SKM-1 treated with dmso at 0.1 percent for 144 hours (cell line): ENCODE measurements around the gene ATF4.
"Not testable (repeated sequence)": the region's sequence is repeated elsewhere in the genome, so short reads cannot be mapped to it uniquely, and the experiment has no call there.

ENCODE experiments used
- DNase-seq: peaks from one replicate; lab custom pipeline; 2025; ENCODE audit not compliant: unreplicated experiment; lab: John Stamatoyannopoulos, UW

The ATF4 gene

GRCh38 chr22:39489094-39490068 lies 31.0 kb upstream of the ATF4 start:
- DNase-seq = no peak

- DNase-seq = peak; percentile 69
Measured at GRCh38 chr22:39490135-39490798, 30.1 kb upstream of the ATF4 start.

DNA sequence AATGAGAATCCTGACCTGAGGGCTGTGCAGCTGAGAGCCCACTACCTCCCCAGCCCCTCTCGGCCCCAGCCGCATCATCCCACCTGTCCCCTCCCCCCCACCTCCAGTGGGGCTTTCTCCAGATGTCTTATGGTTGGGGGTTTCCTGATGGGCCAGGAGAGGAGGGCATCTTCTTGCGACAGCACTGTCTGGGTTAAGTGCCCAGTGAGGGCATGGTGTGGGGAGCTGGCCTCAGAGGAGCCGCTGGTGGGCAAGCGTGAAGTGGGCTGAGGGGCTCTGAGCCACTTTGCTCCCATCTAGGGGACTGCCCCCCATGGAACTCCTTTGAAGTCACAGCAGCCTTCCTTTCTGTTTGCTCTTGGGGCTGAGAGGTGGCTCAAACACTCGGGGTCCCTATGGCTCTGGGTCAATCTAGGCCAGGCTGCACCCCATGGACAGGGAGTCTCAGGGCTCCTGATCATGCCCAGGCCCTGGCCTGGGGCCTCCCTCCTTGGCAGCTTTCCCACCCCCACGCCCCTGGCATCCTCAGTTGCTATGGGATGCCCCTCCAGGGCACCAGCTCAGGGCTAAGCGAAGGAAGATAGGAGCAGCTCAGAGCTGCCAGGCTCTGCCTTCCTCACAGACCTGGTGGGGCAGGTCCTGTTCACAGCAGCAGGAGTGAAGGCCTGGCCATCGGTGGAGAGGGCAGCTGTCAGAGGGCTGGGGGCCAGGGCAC lies 29.2 kb upstream of the ATF4 start:
- DNase-seq = no peak

DNA sequence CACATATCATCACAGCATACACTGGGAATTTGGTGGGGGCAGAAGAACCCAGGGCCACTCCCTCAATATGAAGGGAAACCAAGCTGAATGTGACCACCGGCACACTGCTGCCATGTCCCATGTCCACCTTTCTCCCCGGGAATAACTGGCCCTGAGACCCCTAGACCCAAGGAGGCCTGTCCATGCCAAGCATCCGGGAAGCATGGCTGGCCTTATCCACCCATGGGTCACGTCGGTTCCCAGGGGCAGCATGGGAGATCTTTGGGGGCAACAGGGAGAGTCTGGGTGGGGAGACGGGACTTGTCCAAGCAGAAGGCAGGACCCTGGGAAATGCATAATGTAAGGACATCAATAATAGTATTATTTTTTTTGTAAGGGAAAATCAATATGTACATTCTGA lies 28.7 kb upstream of the ATF4 start:
- no peak for DNase-seq

- DNase-seq = no peak
Measured at GRCh38 chr22:39492186-39492585, 28.2 kb upstream of the ATF4 start.

- no peak for DNase-seq
Measured at GRCh38 chr22:39493759-39494158, 26.6 kb upstream of the ATF4 start.

DNA sequence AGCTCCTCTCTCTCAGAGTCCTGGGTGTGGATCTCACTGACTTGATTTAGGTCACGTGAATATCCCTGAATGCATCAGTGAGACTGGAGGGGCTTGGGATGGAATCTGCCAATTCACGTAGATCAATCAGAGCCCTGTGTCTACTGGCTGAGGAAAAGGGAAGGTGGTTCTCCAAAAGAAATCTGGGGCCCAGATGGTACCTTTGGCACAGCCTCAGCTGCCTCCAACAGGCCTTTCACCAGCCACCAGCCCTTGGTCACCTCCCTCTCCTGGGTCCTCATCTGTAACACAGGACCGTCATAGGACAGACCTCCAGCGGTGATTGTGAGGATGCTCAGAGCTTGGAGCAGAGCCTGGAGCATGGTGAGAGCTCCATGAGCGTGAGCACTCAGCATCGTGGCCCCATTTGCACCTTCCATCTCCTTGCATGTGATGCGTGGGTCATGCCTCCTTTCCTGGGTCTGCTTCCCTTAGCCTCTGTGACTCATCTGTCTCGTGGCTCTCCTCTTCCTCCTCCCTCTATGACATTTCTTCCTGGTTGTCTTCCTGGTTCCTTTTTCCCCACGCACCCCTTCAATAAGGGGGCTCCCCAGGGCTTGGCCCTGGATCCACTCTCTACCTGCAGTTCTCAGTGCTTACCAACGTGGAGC lies 25.8 kb upstream of the ATF4 start:
- no peak for DNase-seq

DNA sequence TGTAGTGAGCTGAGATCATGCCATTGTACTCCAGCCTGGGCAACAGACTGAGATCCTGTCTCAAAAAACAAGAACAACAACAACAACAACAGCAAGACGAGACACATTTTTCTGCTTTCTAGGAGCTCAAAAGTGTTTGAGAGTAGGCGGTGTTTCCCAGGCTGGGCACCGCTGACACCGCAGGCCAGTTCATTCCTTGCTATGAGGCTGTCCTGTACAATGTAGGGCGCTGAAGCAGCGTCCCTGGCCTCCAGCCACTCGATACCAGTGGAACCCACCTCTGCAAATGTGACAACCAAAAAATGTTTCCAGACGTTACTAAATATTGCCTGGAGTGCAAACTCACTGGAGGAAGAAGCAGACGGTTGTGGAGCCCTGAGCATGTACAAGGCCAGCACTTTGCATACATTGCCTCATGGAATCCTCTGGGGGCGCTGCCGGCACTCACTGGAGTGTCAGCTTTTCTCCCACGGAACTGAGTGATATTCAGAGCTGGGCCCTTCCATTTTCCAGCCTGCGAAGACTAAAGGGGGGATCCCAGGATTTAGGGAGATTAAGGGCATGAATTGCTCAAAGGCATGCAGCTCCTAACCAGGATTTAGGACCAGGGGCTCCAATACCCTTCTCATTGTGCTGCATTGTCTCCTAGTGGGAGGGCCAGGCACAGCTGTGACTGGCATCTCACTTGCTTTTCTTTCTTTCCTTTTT lies 24.1 kb upstream of the ATF4 start:
- DNase-seq = peak; percentile 84

GRCh38 chr22:39497429-39497828 lies 22.9 kb upstream of the ATF4 start:
- no peak for DNase-seq

DNA sequence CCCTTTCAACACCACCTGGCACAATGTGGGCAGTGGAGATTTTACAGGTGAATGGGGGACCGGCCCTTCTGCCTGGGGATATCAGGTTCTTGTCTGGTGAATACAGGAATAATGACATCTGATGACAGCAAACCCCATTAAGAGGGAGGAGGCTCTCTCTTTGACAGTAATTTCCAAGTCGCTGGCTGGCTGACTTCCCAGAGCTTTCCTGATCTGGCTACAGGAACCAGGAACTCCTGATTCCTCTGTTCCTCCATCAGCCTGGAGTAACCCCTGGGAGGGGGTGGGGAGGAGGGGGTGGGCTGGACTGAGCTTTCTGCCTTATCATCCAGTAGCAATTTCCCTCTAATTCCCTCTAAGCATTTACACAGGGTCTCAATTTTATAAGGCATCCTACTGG lies 22.0 kb upstream of the ATF4 start:
- DNase-seq = no peak

DNA sequence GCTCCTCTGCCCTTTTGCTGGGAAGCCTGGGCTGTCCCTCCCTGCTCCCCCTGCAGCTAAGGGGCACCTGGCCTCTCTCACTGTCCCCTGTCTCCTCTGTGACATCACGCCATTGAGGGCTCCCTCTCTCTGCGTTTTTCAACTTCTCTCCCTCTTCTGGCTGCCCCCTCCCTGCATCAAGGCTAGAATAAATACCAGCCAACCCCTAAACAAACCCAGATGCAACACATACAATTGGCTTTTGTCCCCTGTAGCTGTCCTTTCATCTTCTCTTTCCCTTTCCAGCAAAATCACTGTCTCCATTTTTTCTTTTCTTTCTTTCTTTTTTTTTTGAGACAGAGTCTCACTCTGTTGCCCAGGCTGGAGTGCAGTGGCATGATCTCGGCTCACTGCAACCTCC lies 21.6 kb upstream of the ATF4 start:
- no peak for DNase-seq

GRCh38 chr22:39500101-39500500 lies 20.3 kb upstream of the ATF4 start:
- no peak for DNase-seq

DNA sequence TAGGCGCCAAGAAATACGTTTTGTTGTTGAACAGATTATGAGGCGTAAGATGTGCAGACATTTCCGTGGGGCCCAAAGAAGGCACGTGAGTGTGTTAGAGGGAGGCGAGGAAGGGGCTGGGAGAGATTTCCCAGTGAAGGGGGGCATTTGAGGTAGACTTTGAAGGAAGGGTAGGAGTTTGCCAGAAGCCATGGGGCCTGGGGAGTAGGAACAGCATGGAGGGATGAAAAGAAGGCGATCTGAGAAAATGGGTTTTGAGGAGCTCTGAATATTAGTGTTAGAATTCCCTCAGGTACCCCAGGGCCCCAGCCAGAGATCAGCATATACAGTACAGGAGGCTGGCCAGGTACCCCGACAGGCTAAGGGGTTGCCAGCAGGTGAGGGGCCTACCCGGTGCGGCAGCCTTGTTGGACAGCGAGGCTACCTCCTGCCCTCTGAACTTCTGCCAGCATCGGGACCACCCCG lies 18.7 kb upstream of the ATF4 start:
- no peak for DNase-seq

GRCh38 chr22:39502109-39502788 lies 18.1 kb upstream of the ATF4 start, which contains the start of gene MIEF1:
Gene MIEF1 (plus strand): TSS chr22:39502290. CDS start chr22:39511295, 9,005 bp downstream.
- peak; percentile 94 for DNase-seq

GRCh38 chr22:39502789-39503409 lies 17.5 kb upstream of the ATF4 start:
- no peak for DNase-seq

GRCh38 chr22:39503630-39504029 lies 16.7 kb upstream of the ATF4 start:
- no peak for DNase-seq

GRCh38 chr22:39504071-39504470 lies 16.3 kb upstream of the ATF4 start:
- DNase-seq = no peak

DNA sequence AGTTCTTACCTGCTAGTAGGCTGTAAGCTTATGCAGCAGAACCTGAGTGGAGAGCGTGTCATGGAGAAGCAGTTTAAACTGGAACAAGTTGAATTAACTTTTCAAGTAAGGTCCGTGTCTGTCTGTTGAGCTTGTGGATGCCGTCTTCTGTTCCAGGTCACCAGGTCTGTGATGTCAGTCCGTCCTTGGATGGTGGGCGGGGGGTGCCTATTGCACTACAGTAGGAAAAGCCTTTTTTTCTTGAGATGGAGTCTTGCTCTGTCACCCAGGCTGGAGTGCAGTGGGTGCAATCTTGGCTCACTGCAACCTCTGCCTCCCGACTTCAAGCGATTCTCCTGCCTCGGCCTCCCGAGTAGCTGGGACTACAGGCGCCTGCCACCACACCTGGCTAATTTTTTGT lies 13.3 kb upstream of the ATF4 start:
- DNase-seq = not testable (repeated sequence)

DNA sequence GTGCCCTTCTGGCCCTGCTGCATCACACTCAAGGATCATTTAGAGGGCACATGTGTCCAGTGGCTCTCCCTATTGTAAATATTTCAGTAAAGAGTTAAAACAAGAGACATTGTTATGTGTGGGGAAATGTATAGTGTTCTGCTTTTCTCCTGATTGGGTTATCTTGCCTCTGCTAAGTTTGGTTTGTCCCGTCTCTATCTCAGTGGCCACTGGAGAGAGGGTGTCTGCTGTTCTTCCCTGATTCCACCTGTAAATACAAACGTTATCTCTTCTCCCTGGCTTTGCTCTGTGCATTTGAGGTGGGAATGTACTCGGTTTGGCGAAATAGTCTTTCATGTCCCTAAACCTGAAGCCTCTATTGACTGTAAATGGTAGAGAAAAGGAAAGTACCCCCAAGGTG lies 12.0 kb upstream of the ATF4 start:
- no peak for DNase-seq
